HG02798 (cell line): ENCODE measurements around the gene MYO9A.
"Not testable (repeated sequence)": the region's sequence is repeated elsewhere in the genome, so short reads cannot be mapped to it uniquely, and the experiment has no call there.

ENCODE experiments used
- ATAC-seq: cut with Tn5 transposase; IDR thresholded peaks from one replicate; pipeline ENCODE4 v1.9.1; 2021; ENCODE audit warnings: mild to moderate bottlenecking; ENCODE audit not compliant: unreplicated experiment, poor library complexity

Gene MYO9A

DNA sequence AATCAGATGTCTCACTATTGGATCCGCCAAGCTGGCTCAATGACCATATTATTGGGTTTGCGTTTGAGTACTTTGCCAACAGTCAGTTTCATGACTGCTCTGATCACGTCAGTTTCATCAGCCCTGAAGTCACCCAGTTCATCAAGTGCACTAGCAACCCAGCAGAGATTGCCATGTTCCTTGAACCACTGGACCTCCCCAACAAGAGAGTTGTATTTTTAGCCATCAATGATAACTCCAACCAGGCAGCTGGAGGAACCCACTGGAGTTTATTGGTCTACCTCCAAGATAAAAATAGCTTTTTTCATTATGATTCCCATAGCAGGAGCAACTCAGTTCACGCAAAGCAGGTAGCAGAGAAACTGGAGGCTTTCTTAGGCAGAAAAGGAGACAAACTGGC, 21.7 kb upstream of the MYO9A start:
- ATAC-seq: no peak

DNA sequence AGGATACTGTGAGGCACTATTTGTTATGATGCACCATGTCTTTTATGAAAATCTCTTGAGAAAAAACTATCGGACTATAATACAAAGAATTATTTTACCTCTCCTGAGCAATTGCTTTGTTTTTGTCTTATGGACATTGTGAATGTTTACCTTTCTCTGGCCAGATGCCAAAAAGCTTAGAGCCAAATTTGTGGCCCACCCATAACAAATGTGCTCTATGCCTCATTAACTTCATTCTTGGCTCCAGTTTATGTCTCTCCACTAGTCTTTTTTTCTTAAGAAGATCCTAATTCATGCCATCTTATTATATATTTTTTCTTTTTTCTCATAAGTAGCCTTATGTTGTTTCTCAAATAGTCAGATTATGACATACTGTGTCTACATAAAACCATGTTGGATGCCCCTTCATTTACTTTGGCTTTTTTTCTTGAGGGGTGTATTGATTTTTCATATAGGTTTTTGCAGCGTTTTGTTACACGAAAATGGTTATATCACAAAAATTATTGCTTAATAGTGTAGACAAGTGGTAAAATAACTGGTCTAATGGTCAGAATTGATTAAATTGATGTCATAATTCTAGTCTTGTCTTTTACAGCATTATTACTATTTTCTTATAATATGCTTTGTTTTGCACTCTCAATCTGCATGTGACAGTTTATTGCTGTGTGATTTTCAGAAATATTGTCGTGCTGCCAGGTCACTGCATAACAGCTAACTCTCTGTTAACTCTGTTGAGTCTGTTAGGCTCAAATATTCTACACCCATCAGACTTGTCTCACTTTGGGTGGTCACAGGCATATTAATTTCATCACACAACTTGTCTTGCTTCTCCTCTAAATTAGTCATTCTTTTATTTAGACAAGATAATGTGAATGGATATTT, 18.5 kb upstream of the MYO9A start:
- ATAC-seq: no peak

DNA sequence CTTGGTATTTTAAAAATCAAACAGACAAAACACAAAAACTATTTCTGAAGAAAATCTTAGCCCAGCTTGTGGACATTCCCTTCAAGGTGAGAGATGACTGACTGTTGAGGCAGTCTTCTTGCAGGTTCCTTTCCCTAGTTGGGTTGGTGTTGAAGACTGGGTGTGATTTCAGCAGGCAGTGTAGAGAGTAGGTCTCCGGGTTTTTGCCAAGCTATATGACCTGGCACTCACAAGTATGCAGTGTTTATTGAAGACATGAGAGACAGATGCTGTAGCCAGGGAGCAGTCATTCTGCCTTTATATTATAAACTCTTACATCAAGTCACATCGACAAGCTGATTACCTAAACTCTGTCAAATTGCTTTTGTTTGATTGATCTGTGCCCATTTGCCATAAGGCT, 17.8 kb upstream of the MYO9A start:
- ATAC-seq: no peak

DNA sequence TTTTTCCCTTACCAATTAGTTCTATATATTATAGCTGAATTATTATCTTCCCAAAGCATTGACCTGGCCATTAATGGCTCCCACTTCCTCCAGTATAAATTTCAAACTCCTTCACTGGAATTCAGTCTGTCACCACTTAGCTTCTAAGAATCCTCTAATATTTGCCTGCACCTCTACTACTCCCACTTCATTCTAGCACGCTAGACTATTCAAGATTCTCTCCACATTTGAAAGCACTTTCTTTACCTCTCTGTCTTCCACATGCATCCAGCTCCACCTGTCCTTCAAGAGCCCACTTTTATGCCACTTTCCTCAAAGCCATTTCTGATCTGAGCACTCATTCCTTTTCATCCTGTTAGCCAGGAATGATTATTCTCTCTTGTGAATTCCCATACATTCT, 15.3 kb upstream of the MYO9A start:
- ATAC-seq: no peak

DNA sequence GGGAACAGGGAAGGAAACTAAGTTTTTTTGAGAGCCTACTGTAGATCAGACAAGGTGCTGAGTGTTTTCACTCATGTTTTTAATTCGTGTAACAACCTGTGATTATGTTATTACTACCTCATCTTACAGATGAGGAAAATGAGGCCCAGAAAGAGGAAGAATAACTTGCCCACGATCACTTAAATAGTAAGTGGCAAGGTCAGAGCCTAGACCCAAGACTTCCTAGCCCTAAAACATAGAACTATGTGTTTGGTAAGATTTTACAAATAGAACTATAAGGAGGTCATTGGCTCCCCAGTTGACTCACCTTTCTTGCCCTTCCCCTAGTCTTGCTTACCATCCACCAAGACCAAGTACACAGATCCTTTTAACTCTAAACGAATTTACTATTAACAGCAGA, 14.0 kb upstream of the MYO9A start:
- ATAC-seq: no peak

DNA sequence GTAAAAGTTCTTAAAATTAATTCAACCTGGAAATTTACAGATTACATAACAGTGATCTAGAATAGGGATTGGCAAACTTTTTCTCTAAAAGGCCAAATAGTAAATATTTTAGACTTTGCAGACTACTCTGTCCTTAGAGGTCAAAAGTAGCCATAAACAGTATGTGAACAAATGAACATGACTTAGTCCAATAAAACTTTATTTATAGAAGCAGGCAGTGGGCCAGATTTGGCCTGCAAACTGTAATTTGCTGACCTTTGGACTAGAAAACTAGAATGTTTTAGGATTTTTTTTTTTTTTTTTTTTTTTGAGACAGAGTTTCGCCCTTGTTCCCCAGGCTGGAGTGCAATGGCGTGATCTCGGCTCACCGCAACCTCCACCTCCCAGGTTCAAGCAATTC, 12.3 kb upstream of the MYO9A start:
- ATAC-seq: no peak

DNA sequence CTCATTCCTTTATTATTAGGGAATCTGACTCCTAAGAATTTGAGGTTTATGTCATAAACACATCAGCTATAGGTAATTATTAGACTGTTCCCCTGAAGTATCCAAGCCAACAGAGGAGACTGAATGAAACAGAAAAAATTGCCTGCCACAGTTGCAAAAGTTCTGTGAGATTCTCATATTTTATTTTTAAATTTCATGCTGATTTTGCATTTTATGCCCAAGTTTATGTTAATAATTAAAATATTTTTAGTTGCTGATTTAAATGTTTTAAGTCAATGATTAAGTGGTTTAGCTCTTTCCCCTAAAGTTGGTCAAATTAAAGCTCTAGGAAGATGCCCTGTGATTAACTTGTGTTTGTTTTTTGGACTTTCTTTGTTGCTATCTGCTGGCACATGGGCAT, 10.4 kb upstream of the MYO9A start:
- no peak for ATAC-seq

DNA sequence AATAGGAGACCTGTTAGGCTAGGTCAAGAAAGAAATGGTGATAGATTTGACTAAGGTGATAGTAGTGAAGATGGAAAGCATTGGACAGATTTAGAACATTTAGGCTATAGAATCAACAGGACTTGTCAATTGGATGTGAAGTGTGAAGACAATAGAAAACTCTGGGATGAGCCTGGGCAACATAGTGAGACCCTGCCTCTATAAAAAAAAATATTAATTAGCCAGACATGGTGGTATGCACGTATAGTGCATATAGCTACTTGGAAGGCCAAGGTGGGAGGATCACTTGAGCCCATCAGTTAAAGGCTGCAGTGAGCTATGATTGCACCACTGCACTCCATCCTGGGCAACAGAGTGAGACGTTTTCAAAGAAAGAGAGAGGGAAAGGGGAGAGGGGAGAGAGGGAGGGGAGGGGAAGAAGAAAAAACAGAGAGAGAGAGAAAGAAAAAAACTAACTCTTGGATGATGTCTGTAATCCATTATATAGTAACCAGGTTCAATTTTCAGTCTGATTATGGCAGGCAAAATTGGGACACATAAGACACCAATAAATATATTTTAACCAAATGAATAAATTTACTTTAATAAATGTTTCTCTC, 9.9 kb upstream of the MYO9A start:
- no peak for ATAC-seq

DNA sequence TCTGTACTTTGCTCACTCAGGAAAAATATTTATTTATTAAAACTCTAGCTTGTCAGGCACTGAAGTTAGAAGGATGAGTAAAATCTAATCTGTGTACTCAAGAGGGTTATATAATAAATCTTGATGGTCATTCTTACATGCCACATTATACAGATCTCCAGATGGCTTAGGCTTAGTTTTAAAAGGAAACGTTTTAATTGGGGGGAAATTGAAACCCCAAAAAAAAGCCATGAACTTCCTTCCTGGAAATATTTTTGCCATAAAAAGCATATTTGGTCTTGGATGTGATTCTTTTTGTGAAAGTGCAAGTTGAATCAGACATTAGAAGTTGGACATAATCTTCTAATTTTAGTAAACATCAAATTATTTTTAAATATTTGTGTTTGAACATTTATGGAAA, 6.3 kb upstream of the MYO9A start:
- no peak for ATAC-seq

DNA sequence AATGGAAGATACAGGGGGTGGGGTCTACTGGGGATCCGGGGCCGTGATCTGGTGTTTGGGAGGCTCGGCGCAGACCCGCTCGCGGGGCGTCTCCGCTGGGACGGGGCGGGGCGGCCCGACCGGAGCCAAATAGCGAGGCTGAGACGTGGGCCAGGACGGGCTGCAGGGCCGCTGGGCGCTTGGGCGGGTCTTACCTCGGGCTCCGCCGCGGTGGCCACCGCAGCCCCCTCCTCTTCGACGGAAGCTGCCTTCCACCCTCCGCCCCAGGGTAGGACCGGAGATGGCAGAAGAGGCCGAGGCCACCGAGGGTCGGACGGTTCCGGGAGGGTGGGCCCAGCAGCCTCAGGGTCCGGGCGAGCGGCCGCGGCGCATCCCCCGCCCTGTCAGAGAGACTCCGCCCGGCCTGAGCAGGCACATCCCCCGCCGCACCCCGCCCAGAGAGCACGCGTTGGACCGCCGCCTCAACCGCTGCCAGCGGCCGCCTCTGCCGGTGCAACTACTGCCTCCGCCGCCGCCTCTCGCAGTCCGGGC, 399 bp downstream of the MYO9A start:
- peak; percentile 72 for ATAC-seq

DNA sequence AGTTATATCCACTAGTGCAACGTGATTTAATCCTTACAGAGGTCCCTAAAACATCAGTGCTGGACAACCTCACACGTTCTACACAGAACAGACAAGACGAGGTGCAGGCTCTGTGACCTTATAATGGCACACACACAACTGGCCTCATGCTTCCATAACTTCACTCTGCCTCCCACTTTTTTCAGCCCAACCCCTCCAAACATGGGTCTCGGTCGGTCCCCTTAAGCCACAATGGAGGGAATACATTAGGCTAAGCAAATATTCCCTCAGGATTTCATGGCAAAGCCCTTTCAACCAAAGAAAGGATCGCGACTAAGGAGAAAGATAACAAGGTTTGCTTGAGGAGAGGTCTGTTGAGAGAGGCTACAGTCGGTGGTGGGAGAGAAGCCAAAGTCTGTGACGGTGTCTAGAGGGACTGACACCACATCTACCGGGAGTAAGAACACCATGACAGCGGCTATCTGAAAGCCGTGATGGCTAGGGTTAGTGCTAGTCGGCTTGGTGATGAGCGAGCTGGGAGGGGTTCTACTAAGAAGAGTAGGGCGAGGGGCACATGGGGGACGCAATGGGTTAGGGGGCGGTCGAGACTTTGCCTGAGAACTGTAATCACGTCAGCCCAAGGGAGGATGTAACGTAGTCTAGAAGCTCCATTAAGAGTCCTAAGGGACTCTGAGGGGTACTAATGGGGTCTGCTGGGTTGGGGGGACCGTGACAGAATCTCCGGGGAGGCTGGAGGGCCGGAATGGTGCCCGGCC, 1.0 kb downstream of the MYO9A start:
- peak; percentile 2 for ATAC-seq

DNA sequence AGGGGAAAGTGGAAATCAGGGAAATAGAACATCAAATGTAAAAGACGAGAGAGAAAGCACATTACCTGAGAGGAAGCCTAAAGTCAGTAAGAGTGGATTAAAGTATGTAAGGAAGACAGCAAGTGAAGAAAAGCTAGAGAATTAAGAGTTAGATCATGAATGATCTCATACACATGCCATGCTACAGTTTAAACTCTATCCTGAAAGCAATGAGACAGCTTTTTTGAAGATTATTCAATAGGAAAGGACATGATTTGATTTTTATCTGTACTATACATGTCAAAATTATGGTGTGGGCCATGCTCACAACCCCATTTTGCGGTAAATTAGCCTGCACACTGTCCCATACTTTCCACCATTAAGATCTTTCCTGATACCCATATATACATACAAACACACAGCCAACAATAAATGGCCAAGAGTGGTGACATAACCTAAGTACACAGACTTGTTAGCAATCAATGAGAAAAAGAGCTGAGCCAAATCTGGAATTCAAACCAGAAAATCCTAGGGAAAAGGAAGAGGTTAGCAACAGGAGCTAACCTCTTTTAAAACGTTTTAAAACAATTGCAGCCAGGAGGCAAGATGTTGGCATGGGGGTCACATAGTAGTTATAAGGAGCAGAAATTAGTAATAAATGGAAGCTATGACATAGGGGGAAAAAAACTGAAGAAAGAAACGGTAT, 4.5 kb downstream of the MYO9A start:
- no peak for ATAC-seq

DNA sequence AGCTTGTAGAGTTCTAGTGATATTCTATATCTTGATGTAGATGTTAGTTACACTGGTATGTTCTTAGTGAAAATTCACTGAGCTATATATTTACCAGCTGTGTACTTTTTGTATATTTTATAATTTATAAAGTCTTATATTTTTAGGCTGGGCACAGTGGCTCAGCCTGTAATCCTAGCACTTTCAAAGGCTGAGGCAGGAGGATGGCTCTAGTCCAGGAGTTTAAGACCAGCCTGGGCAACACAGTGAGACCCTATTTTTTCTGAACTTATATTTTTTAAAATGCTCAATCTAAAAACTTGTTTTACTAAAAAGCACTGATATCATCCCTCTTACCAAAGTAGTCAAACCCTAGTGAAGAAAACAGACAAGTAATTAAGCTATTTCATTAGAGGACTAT, 5.1 kb downstream of the MYO9A start:
- no peak for ATAC-seq

DNA sequence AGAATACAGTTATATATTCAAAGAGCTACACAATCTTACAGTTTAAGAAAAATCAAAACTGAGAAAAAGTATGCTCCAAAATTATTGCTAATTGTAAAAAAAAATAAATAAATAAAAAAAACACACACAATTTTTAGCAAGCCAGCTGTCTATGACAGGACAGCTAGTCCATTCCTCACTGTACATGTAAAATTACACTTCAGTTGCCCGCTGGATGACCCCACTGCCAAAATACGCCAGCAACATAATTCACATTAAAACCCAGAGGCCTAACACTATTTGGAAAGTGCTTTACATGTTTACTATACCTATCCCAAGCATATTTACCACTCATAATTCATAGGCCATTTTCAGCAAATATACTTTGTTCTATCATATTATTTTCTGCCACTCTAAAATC, 5.8 kb downstream of the MYO9A start:
- no peak for ATAC-seq

DNA sequence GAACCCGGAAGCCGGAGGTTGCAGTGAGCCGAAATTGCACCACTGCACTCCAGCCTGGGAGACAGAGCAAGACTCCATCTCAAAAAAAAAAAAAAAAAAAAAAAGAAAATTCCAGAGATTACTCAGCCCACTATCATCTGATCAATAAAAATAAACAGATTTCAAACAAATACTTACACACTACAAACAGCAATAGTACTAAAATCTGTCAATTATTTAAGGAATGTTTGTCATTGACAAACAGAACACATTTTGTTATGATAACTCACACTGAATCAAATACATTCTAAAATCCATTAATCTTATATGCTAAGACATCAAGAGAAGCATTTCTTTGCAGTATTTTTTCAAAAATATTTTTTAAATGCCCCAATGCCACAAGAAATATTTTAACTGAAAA, 7.6 kb downstream of the MYO9A start:
- ATAC-seq: no peak

DNA sequence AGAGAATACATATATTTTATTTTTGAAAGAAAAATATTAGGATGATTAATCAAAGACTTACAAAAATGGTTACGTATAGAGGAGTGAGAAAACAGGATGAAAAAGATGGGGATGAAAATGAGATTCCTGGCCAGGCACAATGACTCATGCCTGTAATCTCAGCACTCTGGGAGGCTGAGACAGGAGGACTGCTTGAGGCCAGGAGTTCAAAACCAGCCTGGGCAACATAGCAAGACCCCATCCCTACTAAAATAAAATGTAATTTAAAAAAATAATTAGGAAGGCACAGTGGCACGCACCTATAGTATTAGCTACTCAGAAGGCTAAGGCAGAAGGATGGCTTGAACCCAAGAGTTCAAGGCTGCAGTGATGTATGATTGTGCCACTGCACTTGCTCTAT, 11.9 kb downstream of the MYO9A start:
- no peak for ATAC-seq

DNA sequence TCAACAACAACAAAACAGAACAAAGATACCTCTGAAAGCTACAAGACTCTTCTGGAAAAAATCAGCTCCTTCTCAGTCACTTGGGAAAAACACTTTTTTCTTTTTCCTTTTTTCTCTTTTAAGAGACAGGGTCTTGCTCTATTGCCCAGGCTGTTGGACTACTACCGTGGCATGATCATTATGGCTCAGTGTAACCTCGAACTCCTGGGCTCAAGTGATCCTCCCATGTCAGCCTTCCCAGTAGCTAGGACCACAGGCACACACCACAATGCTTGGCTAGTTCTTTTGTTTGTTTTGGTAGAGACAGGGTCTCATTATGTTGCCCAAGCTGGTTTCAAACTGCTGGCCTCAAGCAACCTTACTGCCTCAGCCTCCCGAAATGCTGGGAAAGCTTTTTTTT, 12.8 kb downstream of the MYO9A start:
- ATAC-seq: no peak

DNA sequence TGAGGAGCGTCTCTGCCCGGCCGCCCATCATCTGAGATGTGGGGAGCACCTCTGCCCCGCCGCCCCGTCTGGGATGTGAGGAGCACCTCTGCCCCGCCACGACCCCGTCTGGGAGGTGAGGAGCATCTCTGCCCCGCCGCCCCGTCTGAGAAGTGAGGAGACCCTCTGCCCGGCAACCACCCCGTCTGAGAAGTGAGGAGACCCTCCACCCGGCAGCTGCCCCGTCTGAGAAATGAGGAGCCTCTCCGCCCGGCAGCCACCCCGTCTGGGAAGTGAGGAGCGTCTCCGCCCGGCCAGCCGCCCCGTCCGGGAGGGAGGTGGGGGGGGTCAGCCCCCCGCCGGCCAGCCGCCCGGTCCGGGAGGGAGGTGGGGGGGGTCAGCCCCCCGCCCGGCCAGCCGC, 17.4 kb downstream of the MYO9A start:
- not testable (repeated sequence) for ATAC-seq

DNA sequence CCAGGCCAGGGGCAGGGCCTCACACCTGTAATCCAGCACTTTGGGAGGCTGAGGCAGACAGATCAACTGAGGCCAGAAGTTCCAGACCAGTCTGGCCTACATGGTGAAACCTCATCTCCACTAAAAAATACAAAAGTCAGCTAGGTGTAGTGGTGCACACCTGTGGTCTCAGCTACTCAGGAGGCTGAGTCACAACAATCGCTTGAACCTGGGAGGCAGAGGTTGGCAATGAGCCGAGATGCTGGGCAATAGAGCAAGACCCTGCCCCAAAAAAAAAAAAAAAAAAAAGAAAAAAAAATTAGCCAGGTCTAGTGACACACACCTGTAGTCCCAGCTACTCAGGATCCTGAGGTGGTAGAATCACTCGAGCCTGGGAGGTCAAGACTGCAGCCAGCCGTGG, 18.8 kb downstream of the MYO9A start:
- no peak for ATAC-seq

DNA sequence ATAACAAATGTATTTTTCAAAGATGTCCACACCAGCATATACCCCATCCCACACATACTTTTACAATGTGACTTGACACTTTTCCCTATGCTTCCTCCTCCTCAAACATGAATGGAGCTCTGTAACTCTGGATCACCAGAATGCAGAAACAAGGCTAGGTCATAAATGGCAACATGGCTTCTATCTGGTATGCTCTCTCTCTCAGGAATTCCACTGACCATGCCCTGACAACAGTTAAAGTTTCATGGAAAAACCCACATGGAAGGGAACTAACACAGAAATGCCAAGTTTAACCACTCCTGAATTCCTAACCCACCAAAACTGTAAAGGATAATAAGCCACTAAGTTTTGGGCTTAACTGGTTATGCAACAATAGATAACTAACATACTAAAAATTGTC, 19.9 kb downstream of the MYO9A start:
- ATAC-seq: no peak

DNA sequence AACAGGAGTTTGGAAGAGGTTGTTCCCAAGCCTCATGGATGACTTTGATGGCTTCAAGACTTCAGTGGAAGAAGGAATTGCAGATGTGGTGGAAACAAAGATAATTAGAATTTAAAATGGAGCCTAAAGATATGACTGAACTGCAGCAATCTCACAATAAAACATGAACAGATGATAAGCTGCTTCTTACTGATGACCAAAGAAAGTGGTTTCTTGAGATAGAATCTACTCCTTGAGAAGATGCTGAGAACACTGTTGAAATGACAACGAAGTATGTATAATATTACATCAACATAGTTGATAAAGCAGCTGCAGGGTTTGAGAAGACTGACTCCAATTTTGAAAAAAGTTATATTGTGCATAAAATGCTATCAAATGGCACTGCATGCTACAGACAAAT, 21.2 kb downstream of the MYO9A start:
- no peak for ATAC-seq
